ENCODE results near the gene COL4A6. TPM values are rescaled to one million over a fixed set of nuclear protein-coding genes. Genes with fewer than 3 reads are reported as not detected.

COL4A6 gene
- total RNA-seq, 3 donors from 2014 or later (not counting 1 experiment from before 2014, with no cell fraction given), result not detected

DNA sequence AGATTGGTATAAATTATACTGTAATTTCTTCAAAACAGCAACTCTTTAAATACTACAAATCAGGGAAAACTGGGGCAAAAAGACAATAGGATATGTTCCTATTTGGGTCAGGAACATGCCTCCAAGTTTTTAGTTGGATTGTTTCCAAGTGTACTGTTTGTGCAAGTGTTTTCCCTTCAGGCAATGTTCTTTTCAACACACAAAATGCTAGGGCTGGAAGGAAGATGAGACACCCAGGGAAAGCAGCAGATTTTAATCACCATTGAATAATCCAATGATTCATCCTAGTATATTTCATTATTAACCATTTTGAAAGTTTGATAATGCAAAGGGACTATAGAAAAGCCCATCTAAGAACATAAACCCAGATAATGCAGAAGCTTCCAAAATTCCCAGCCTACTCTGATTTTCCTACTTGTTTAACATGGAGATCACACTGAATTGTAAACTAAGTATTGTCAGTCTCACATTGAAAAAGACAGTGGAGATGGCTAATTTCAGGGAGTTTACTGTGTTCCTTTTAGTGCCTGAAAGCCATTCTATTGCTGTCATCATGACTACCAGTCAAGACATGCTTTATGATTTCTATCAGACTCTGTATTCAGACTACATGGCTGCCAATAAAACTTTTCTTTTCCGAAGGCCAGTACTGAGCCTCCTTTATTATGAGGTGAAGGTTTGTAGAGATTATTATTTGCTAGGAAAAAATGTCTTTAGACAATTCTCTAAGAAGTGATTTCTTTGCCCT, 38.6 kb downstream of the COL4A6 start:
- H3K27me3 ChIP-seq (ENCODE audit: control insufficient read depth, insufficient read depth, low read length), result no peaks in the 10 kb centered on the region
- Mint-ChIP-seq H3K4me3 (no peak overlapping the region), H3K4me1 (no peaks in the 10 kb centered on the region), H3K9me3 (peaks cover 0 to 8% of the 10 kb centered on the region in 2 donors), H3K27ac (no peak overlapping the region), H3K27me3 (ENCODE audit: low read depth in 2 of 2) (peaks cover 0 to 12% of the 10 kb centered on the region in 2 donors), H3K36me3 (no peaks in the 10 kb centered on the region)
- WGBS (ENCODE audit: insufficient coverage), result no CpG with 5 or more reads among the region's 1 CpG
- H3K9me3 ChIP-seq (ENCODE audit: control insufficient read depth, insufficient read depth, low read length), result no peaks in the 10 kb centered on the region
- H3K36me3 ChIP-seq (ENCODE audit: control insufficient read depth, insufficient read depth, low read length), result no peaks in the 10 kb centered on the region
- DNase-seq (no peak), ATAC-seq (no peak)
- H3K27ac ChIP-seq (ENCODE audit: low read length), result no peak overlapping the region
- TF ChIP-seq, protein P1, sequence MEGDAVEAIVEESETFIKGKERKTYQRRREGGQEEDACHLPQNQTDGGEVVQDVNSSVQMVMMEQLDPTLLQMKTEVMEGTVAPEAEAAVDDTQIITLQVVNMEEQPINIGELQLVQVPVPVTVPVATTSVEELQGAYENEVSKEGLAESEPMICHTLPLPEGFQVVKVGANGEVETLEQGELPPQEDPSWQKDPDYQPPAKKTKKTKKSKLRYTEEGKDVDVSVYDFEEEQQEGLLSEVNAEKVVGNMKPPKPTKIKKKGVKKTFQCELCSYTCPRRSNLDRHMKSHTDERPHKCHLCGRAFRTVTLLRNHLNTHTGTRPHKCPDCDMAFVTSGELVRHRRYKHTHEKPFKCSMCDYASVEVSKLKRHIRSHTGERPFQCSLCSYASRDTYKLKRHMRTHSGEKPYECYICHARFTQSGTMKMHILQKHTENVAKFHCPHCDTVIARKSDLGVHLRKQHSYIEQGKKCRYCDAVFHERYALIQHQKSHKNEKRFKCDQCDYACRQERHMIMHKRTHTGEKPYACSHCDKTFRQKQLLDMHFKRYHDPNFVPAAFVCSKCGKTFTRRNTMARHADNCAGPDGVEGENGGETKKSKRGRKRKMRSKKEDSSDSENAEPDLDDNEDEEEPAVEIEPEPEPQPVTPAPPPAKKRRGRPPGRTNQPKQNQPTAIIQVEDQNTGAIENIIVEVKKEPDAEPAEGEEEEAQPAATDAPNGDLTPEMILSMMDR (IDR thresholded peaks at IDR 0.05), result no peak
- no peaks in the 10 kb centered on the region for H3K4me1 ChIP-seq (ENCODE audit: control insufficient read depth, insufficient read depth, low read length)
- intact Hi-C loops (cut with micrococcal nuclease), result no loop called here
- no peak overlapping the region for H3K4me3 ChIP-seq (ENCODE audit: low read length)

DNA sequence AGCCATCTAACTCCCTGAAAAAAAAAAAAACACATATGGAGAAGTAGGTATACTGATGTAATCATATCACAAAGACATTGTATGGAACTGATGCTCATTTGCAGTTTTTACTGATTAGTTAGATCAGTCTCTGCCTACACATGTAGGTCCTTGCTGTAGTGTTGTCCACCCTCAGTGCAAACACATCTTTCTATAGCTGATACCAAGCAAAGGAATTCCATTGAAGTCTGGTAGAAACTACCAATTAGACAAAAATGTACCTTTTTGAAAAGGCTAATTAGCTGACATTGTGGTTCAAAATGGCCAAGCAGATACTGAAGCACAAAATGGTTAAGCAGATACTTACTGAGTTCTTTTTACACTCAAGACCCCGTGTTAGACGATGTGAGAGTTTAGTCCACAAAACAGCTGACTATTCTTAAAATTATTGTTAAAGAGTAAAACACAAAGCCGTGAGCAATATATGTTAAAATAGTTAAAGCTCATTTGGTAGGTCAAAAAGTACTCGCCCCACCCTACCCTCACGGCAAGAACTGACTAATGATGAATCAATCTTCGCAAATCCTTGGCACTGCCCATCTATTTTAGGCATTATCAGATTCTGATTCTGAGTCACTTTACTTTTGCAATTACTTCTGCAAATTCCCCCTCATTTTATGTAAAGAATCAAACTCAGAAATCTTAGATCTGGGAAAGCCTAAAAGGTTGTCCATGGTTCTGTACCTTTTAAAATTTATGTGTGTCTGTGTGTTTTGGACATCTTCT, 40.4 kb downstream of the COL4A6 start:
- no peaks in the 10 kb centered on the region for H3K36me3 ChIP-seq (ENCODE audit: control insufficient read depth, insufficient read depth, low read length)
- Mint-ChIP-seq H3K36me3 (no peaks in the 10 kb centered on the region), H3K27ac (no peak overlapping the region), H3K27me3 (ENCODE audit: low read depth in 2 of 2) (peaks cover 0 to 6% of the 10 kb centered on the region in 2 donors), H3K4me3 (no peak overlapping the region), H3K4me1 (no peaks in the 10 kb centered on the region), H3K9me3 (peaks cover 0 to 8% of the 10 kb centered on the region in 2 donors)
- H3K4me3 ChIP-seq (ENCODE audit: low read length), result no peak overlapping the region
- intact Hi-C loops (cut with micrococcal nuclease), result no loop called here
- WGBS (ENCODE audit: insufficient coverage), result 64% methylated on average over 3 of the region's 6 CpGs
- no peaks in the 10 kb centered on the region for H3K4me1 ChIP-seq (ENCODE audit: control insufficient read depth, insufficient read depth, low read length)
- no peak overlapping the region for H3K27ac ChIP-seq (ENCODE audit: low read length)
- TF ChIP-seq, protein P1 (IDR thresholded peaks at IDR 0.05), result no peak
- ATAC-seq, result no peak
- DNase-seq, result no peak
- no peaks in the 10 kb centered on the region for H3K27me3 ChIP-seq (ENCODE audit: control insufficient read depth, insufficient read depth, low read length)
- no peaks in the 10 kb centered on the region for H3K9me3 ChIP-seq (ENCODE audit: control insufficient read depth, insufficient read depth, low read length)

DNA sequence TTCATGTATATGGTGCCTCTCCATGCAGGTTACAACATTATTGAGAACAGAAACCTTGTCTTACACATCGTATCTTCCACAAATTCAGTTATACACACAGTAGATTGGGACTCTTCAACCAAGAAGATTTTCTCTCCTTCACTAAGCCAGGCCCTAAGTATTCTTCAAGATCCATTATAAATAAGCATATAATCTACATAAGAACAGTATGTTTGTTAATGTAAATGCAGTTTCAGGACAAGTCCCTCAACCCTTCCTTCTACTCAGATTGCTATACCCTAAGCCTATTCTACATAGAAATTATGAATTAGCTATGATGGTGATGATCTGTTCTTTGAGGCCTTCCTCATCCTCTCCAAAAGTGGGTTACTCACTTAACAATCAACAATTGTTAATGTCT, 41.2 kb downstream of the COL4A6 start:
- peaks cover 0 to 6% of the 10 kb centered on the region in 2 donors for H3K27me3 Mint-ChIP-seq (ENCODE audit: low read depth in 2 of 2)
- H3K36me3 Mint-ChIP-seq, result no peaks in the 10 kb centered on the region
- DNase-seq (no peak), ATAC-seq (no peak)
- no peaks in the 10 kb centered on the region for H3K9me3 ChIP-seq (ENCODE audit: control insufficient read depth, insufficient read depth, low read length)
- WGBS (ENCODE audit: insufficient coverage), result 100% methylated on average over 1 of the region's 1 CpG
- H3K27me3 ChIP-seq (ENCODE audit: control insufficient read depth, insufficient read depth, low read length), result no peaks in the 10 kb centered on the region
- no peak overlapping the region for H3K4me3 ChIP-seq (ENCODE audit: low read length)
- peaks cover 0 to 8% of the 10 kb centered on the region in 2 donors for H3K9me3 Mint-ChIP-seq
- intact Hi-C loops (cut with micrococcal nuclease), result no loop called here
- no peaks in the 10 kb centered on the region for H3K36me3 ChIP-seq (ENCODE audit: control insufficient read depth, insufficient read depth, low read length)
- H3K4me1 ChIP-seq (ENCODE audit: control insufficient read depth, insufficient read depth, low read length), result no peaks in the 10 kb centered on the region
- H3K27ac ChIP-seq (ENCODE audit: low read length), result no peak overlapping the region
- H3K4me3 Mint-ChIP-seq, result no peak overlapping the region
- TF ChIP-seq, protein P1 (IDR thresholded peaks at IDR 0.05), result no peak
- H3K4me1 Mint-ChIP-seq, result no peaks in the 10 kb centered on the region
- no peak overlapping the region for H3K27ac Mint-ChIP-seq

Data from natural killer cell (primary cell).